WTC11 (cell line): ENCODE measurements around the gene EGFR. TPM values are rescaled to one million over a fixed set of nuclear protein-coding genes. Genes with fewer than 3 reads are reported as not detected.

Experiments
- ATAC-seq: fragments of 200-7000 bp; cut with Tn5 transposase; 2 replicates; pipeline ENCODE4 v1.10.0; 2021; ENCODE audit warnings: mild to moderate bottlenecking, moderate library complexity
- CTCF ChIA-PET: fragments of 300-600 bp; sonication (Branson Sonifier 250); formaldehyde crosslinking; loops from one replicate; lab custom pipeline; 2021; ENCODE audit warnings: antibody characterized with exemption; lab: Charles Lee
- POLR2A ChIA-PET: fragments of 350-600 bp; sonication (Branson Sonifier 250); formaldehyde crosslinking; loops from one replicate; lab custom pipeline; 2021; ENCODE audit warnings: antibody characterized with exemption; lab: Charles Lee
- DNase-seq: peaks from one replicate; pipeline ENCODE4 v3.0.0; 2021; ENCODE audit warnings: low spot score
- H3K27ac Mint-ChIP-seq: 2 replicates; pipeline ENCODE4 v1.8.0; 2021; ENCODE audit warnings: mixed read lengths
- H3K27me3 Mint-ChIP-seq: 2 replicates; pipeline ENCODE4 v1.8.0; 2021; ENCODE audit warnings: low read depth, mild to moderate bottlenecking, moderate library complexity, mixed read lengths
- H3K36me3 Mint-ChIP-seq: 2 replicates; pipeline ENCODE4 v1.8.0; 2021; ENCODE audit warnings: mixed read lengths
- H3K4me1 Mint-ChIP-seq: 2 replicates; pipeline ENCODE4 v1.8.0; 2022; ENCODE audit warnings: mixed read lengths
- H3K4me3 Mint-ChIP-seq: 2 replicates; pipeline ENCODE4 v1.8.0; 2021; ENCODE audit warnings: mild to moderate bottlenecking, moderate library complexity, mixed read lengths
- H3K9me3 Mint-ChIP-seq: 2 replicates; pipeline ENCODE4 v1.8.0; 2021; ENCODE audit warnings: mixed read lengths
- AR ChIP-seq: fragments of 250-450 bp; sonication (Bioruptor Pico); IDR thresholded peaks from 2 replicates; pipeline ENCODE4 v1.9.0; 2021; ENCODE audit warnings: mild to moderate bottlenecking
- CBFB ChIP-seq: sonication (generic); formaldehyde crosslinking; IDR thresholded peaks from 2 replicates; pipeline ENCODE4 v1.8.1; 2022; ENCODE audit warnings: mild to moderate bottlenecking, low read depth, missing genetic modification reagents
- CREB1 ChIP-seq: sonication (generic); formaldehyde crosslinking; IDR thresholded peaks from 2 replicates; pipeline ENCODE4 v1.8.0; 2023; ENCODE audit warnings: mild to moderate bottlenecking, missing genetic modification reagents
- ZNF263 ChIP-seq: sonication (generic); formaldehyde crosslinking; IDR thresholded peaks from 2 replicates; pipeline ENCODE4 v1.8.1; 2022; ENCODE audit warnings: low read depth, mild to moderate bottlenecking, moderate library complexity, missing genetic modification reagents
- ZNF671 ChIP-seq: fragments of 250-450 bp; sonication (Bioruptor Pico); IDR thresholded peaks from 2 replicates; pipeline ENCODE4 v1.8.0; 2021; ENCODE audit warnings: mild to moderate bottlenecking
- total RNA-seq: library from RNA; stranded (reverse); gene quantifications from 3 replicates; pipeline ENCODE4 v1.2.3, GENCODE V29; 2021
- TF ChIP-seq, protein P1 (sequence below): sonication (generic); formaldehyde crosslinking; IDR thresholded peaks from 2 replicates; pipeline ENCODE4 v1.8.1; 2023; ENCODE audit warnings: mild to moderate bottlenecking, missing genetic modification reagents, borderline replicate concordance
- TF ChIP-seq, protein P2 (sequence below): fragments of 250-450 bp; sonication (Bioruptor Pico); IDR thresholded peaks from 2 replicates; pipeline ENCODE4 v1.8.0; 2021; ENCODE audit warnings: mild to moderate bottlenecking
- TF ChIP-seq, protein P3 (sequence below): fragments of 250-450 bp; sonication (Bioruptor Pico); IDR thresholded peaks from 2 replicates; pipeline ENCODE4 v1.9.0; 2021; ENCODE audit warnings: mild to moderate bottlenecking, borderline replicate concordance

EGFR gene
- total RNA-seq, 1 experiment from 2014 or later: 5.9 TPM

- H3K36me3 Mint-ChIP-seq: peaks cover 3% of the 10 kb centered on the region; the same call in 1 of the 2 replicates
- TF ChIP-seq CBFB (CRISPR knock-in tag) (no peak), AR (CRISPR knock-in tag) (no peak), ZNF671 (CRISPR knock-in tag) (no peak), CREB1 (CRISPR knock-in tag) (no peak)
- TF ChIP-seq, protein P1, sequence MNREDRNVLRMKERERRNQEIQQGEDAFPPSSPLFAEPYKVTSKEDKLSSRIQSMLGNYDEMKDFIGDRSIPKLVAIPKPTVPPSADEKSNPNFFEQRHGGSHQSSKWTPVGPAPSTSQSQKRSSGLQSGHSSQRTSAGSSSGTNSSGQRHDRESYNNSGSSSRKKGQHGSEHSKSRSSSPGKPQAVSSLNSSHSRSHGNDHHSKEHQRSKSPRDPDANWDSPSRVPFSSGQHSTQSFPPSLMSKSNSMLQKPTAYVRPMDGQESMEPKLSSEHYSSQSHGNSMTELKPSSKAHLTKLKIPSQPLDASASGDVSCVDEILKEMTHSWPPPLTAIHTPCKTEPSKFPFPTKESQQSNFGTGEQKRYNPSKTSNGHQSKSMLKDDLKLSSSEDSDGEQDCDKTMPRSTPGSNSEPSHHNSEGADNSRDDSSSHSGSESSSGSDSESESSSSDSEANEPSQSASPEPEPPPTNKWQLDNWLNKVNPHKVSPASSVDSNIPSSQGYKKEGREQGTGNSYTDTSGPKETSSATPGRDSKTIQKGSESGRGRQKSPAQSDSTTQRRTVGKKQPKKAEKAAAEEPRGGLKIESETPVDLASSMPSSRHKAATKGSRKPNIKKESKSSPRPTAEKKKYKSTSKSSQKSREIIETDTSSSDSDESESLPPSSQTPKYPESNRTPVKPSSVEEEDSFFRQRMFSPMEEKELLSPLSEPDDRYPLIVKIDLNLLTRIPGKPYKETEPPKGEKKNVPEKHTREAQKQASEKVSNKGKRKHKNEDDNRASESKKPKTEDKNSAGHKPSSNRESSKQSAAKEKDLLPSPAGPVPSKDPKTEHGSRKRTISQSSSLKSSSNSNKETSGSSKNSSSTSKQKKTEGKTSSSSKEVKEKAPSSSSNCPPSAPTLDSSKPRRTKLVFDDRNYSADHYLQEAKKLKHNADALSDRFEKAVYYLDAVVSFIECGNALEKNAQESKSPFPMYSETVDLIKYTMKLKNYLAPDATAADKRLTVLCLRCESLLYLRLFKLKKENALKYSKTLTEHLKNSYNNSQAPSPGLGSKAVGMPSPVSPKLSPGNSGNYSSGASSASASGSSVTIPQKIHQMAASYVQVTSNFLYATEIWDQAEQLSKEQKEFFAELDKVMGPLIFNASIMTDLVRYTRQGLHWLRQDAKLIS (CRISPR knock-in tag): no peak
- TF ChIP-seq, protein P2, sequence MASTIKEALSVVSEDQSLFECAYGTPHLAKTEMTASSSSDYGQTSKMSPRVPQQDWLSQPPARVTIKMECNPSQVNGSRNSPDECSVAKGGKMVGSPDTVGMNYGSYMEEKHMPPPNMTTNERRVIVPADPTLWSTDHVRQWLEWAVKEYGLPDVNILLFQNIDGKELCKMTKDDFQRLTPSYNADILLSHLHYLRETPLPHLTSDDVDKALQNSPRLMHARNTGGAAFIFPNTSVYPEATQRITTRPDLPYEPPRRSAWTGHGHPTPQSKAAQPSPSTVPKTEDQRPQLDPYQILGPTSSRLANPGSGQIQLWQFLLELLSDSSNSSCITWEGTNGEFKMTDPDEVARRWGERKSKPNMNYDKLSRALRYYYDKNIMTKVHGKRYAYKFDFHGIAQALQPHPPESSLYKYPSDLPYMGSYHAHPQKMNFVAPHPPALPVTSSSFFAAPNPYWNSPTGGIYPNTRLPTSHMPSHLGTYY (CRISPR knock-in tag): no peak
- TF ChIP-seq, protein P3, sequence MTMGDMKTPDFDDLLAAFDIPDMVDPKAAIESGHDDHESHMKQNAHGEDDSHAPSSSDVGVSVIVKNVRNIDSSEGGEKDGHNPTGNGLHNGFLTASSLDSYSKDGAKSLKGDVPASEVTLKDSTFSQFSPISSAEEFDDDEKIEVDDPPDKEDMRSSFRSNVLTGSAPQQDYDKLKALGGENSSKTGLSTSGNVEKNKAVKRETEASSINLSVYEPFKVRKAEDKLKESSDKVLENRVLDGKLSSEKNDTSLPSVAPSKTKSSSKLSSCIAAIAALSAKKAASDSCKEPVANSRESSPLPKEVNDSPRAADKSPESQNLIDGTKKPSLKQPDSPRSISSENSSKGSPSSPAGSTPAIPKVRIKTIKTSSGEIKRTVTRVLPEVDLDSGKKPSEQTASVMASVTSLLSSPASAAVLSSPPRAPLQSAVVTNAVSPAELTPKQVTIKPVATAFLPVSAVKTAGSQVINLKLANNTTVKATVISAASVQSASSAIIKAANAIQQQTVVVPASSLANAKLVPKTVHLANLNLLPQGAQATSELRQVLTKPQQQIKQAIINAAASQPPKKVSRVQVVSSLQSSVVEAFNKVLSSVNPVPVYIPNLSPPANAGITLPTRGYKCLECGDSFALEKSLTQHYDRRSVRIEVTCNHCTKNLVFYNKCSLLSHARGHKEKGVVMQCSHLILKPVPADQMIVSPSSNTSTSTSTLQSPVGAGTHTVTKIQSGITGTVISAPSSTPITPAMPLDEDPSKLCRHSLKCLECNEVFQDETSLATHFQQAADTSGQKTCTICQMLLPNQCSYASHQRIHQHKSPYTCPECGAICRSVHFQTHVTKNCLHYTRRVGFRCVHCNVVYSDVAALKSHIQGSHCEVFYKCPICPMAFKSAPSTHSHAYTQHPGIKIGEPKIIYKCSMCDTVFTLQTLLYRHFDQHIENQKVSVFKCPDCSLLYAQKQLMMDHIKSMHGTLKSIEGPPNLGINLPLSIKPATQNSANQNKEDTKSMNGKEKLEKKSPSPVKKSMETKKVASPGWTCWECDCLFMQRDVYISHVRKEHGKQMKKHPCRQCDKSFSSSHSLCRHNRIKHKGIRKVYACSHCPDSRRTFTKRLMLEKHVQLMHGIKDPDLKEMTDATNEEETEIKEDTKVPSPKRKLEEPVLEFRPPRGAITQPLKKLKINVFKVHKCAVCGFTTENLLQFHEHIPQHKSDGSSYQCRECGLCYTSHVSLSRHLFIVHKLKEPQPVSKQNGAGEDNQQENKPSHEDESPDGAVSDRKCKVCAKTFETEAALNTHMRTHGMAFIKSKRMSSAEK: no peak
- TF ChIP-seq, all 79 proteins: peak for 0
- DNase-seq (no peak), ATAC-seq (no peak)
- Mint-ChIP-seq H3K4me1 (peaks cover 13% of the 10 kb centered on the region), H3K27me3 (no peaks in the 10 kb centered on the region), H3K9me3 (no peaks in the 10 kb centered on the region), H3K27ac (no peak overlapping the region), H3K4me3 (no peak overlapping the region)
- CTCF ChIA-PET: no interaction called here
- POLR2A ChIA-PET: no interaction called here
Observed at GRCh38 chr7:55207436-55208125, 188.8 kb downstream of the EGFR start.

GRCh38 chr7:55209366-55209765, 190.5 kb downstream of the EGFR start:
- TF ChIP-seq ZNF263 (CRISPR knock-in tag): no peak
- TF ChIP-seq, all 79 proteins: peak for 0
- peaks cover 13% of the 10 kb centered on the region for H3K4me1 Mint-ChIP-seq
- no peak overlapping the region for H3K4me3 Mint-ChIP-seq
- ATAC-seq (no peak), DNase-seq (no peak)
- ChIA-PET CTCF (interaction anchor here (6.5 kb wide), 1 partner anchor 46 kb away, joined by 36 read pairs; no protein-coding TSS in a partner anchor), POLR2A (no interaction called here)
- H3K27ac Mint-ChIP-seq: no peak overlapping the region
- no peaks in the 10 kb centered on the region for H3K9me3 Mint-ChIP-seq
- no peaks in the 10 kb centered on the region for H3K27me3 Mint-ChIP-seq
- peaks cover 3% of the 10 kb centered on the region; the same call in 1 of the 2 replicates for H3K36me3 Mint-ChIP-seq
